SK-N-SH treated with all-trans-retinoic acid at 6 μM for 48 hours (cell line): ENCODE measurements around the gene NPAS3.

ENCODE experiments used
- ARNTL ChIP-seq: fragments of 450-650 bp; formaldehyde crosslinking; IDR thresholded peaks from 2 replicates; pipeline ENCODE4 v1.5.0; 2020; ENCODE audit warnings: low read depth, mild to moderate bottlenecking, moderate library complexity, borderline replicate concordance
- BACH2 ChIP-seq: fragments of 250-450 bp; sonication (Bioruptor Pico); IDR thresholded peaks from 2 replicates; pipeline ENCODE4 v1.9.0; 2021; ENCODE audit warnings: mild to moderate bottlenecking, borderline replicate concordance
- ISL1 ChIP-seq: fragments of 250-450 bp; sonication (Bioruptor Pico); IDR thresholded peaks from 2 replicates; pipeline ENCODE4 v2.1.2; 2022; ENCODE audit warnings: mild to moderate bottlenecking, moderate library complexity
- RARB ChIP-seq: fragments of 250-450 bp; sonication (Bioruptor Pico); IDR thresholded peaks from 2 replicates; pipeline ENCODE4 v1.8.0; 2021; ENCODE audit warnings: mild to moderate bottlenecking, moderate library complexity
- SNAI2 ChIP-seq: fragments of 250-450 bp; sonication (Bioruptor Pico); IDR thresholded peaks from 2 replicates; pipeline ENCODE4 v1.5.0; 2020; ENCODE audit warnings: mild to moderate bottlenecking, moderate library complexity
- TF ChIP-seq, protein P1 (sequence below): fragments of 250-450 bp; sonication (Bioruptor Pico); IDR thresholded peaks from 2 replicates; pipeline ENCODE4 v1.8.0; 2020; ENCODE audit warnings: mild to moderate bottlenecking, moderate library complexity, borderline replicate concordance
- TF ChIP-seq, protein P2 (sequence below): fragments of 250-450 bp; sonication (Bioruptor Pico); IDR thresholded peaks from 2 replicates; pipeline ENCODE4 v1.5.1; 2020; ENCODE audit warnings: low read depth, mild to moderate bottlenecking, moderate library complexity

DNA sequence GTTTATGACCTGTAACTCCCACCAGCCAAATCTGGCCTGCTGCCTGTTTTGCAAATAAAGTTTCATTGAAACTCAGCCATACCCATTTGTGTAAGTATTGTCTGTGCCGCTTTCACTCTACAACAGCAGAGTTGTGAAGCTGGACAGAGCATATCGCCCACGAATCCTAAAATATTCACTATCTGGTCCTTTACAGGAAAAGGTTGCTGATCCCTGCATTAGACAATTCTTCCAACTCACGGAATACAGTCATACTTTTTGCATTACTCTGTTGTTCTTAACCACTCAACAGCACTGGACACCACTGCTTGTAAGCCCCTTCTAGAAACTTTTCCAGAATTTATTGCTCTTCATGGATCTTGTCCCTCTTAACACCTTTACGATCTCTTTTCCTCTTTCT lies 576.8 kb downstream of the NPAS3 start:
- TF ChIP-seq, protein P1, sequence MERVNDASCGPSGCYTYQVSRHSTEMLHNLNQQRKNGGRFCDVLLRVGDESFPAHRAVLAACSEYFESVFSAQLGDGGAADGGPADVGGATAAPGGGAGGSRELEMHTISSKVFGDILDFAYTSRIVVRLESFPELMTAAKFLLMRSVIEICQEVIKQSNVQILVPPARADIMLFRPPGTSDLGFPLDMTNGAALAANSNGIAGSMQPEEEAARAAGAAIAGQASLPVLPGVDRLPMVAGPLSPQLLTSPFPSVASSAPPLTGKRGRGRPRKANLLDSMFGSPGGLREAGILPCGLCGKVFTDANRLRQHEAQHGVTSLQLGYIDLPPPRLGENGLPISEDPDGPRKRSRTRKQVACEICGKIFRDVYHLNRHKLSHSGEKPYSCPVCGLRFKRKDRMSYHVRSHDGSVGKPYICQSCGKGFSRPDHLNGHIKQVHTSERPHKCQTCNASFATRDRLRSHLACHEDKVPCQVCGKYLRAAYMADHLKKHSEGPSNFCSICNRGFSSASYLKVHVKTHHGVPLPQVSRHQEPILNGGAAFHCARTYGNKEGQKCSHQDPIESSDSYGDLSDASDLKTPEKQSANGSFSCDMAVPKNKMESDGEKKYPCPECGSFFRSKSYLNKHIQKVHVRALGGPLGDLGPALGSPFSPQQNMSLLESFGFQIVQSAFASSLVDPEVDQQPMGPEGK (CRISPR knock-in tag) = no peak
- TF ChIP-seq, protein P2, sequence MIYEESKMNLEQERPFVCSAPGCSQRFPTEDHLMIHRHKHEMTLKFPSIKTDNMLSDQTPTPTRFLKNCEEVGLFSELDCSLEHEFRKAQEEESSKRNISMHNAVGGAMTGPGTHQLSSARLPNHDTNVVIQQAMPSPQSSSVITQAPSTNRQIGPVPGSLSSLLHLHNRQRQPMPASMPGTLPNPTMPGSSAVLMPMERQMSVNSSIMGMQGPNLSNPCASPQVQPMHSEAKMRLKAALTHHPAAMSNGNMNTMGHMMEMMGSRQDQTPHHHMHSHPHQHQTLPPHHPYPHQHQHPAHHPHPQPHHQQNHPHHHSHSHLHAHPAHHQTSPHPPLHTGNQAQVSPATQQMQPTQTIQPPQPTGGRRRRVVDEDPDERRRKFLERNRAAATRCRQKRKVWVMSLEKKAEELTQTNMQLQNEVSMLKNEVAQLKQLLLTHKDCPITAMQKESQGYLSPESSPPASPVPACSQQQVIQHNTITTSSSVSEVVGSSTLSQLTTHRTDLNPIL (CRISPR knock-in tag) = no peak
- TF ChIP-seq BACH2 (CRISPR knock-in tag) (no peak), RARB (CRISPR knock-in tag) (no peak), ARNTL (CRISPR knock-in tag) (no peak), SNAI2 (CRISPR knock-in tag) (no peak), ISL1 (CRISPR knock-in tag) (no peak)
